Stimulated activated CD4-positive, alpha-beta T cell treated with anti-CD3 and anti-CD28 coated beads, Interleukin-1b, Interleukin-23, amount 100 ng/mL, for 24 hours (primary cell): ENCODE measurements around the gene CLSTN2.

Source experiments
- DNase-seq, 4 experiments: peaks; one replicate each; pipeline ENCODE4 v3.0.0-alpha.2; 2020; ENCODE audit warnings: low read depth in 4 of 4, low spot score in 1 of 4

Gene CLSTN2

DNA sequence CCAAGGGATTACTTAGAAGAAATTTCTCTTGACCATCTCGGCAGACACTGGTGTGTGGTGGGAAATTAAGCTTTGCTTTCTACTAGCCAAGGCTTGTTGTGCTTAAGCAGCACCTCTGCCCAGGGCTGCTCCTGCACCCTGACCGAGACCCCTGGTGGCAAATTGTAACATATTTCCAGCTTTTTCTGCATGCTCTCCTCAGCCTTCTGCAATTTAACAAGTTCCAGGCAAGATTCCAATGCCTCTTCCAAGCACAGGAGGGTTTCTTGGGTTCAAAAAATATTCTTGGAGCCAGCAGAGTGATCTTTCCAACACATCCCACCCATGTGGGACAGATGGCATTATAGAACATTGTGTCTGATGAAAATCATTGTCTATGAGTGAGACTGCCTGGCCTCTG lies 210.5 kb downstream of the CLSTN2 start:
- no peak for DNase-seq

DNA sequence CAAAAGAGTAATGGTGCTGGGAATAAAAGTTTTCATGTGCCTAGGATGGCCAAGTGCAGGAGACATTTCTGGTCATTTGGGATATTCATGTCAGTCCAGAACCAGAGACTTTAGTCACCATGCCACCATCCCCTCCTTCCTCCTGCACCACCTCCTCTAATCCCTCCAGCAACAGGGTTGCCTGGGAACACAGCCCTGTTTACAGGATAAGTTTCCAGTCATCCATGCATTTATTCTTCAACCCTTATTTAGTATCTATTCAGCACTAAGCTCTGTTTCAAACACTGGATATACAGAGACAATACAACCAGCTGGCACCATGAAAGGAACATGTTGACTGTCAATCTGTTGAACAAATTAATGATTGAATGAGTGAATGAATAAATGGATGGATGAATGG lies 211.7 kb downstream of the CLSTN2 start:
- no peak for DNase-seq

DNA sequence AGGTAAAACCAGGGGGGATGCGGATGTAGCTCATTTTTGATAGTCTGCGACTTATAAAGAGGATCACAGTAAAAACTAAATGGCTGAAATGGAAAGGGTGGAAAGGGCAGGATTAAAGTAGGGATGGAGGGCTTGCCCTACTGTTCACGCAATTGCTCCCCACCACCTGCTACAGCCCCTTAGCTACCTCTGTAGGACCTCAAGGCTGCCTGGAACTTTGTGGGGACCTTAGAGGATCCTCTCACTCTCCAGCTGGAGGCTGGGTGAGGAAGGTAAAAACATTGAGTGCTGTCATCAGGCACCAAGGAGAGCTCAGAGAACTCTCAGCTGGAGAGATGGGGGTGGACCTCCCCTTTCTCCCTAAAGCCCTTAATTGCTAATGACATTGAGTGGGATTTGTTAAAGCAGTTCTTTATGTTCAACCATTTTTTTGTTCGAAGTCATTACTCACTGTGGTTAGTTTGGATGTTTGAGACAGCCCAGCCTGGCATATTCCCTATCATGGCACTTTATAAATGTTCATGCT lies 213.0 kb downstream of the CLSTN2 start:
- no peak for DNase-seq

DNA sequence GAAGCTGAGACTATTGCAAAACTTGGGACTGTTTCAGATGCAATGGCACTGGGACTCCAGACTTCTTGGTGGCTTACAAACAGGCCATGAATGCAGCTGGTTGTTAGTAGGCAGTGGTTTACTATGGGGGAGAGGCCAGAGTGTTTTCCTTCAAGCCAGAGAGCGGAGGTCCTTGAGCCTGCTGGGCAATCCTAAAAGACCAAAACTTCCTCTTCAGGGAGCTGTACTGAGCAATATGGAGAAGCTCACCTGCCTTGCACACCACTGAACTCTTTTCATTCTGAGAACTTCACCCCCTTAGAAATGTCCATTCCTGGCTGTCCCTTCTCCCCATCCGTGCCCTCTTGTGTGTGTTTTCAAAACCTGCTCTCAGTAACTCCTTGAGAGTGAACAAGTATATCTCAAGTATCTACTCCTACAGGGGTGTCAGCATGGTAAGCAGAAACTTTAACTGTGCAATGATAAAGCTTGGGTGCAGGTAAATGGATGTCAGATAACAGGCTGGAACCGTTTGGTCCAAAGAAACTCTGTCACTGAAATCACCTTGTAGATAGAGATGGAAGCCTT lies 213.9 kb downstream of the CLSTN2 start:
- DNase-seq = no peak

DNA sequence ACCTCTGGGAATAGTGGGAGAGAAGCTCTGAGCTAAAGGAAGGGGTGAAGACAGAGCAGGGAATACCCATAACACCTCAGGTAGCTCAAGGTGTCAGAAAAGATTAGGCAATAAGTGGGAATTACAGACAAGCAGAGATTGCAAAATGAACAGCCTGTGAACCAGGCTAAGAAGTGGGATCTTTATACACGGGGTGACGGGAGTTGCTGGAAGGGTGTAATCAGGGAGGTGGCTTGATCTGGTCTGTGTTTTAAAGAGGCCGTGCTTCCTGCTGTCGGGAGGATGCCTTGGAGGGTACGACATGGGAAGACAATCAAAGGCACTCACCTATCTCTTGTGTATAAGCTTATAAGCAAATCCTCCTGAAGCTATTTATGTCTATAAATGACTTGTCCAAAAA lies 216.3 kb downstream of the CLSTN2 start:
- no peak for DNase-seq

DNA sequence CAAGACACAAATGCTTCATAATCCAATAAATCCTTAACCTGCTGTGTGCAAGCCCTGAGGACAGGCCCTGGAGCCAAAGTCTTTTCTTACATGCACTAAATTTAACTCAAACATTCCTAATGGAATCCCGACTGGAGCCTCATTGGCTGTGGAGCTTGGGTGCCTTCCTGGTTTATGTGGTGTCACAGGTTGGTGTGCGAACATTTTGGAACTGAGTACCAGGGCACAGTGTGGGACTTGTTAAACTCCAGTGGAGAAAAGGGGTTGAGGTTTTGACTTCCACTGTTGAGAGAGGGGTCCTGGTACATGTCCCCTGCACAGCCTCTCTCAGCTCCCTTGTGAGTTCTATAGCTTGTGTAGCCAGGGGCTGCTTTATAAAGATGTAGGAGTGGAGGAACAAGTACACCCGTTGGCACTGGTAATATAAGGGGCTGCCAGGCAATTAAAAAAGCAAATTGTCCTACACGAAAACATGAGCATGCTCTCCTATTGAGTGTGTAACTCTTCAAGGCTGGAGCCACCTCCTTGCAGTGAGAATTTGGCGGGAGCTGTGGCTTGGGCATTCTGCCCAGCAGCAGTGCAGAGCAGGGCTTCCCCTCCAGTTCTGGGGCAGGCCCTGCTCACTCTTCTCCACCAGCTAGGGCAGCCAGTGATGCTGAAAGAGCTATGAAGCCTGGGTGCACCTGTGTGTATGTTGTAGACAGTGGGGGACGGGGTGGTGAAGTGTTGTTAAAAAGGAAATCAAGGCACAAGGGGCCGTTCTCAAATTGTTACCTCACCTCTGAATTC lies 218.1 kb downstream of the CLSTN2 start:
- no peak for DNase-seq

DNA sequence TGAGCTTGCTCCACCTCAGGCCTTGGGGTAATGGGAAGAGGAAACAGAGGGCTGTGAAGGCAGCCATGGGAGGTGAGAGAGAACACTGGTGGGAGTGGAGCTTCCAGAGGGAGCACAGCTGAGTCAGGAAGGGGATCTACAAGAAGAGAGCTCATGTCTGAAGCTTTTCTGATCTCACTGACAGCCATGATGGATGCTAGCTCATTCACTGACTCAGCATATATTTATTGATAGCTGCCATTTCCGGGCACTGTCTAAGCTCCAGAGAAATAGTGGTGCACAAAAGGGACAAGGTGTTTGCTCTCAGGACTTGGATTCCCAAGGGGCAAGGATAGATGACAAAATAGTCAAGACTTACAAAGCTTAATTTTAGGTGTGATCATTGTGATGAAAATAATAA lies 218.8 kb downstream of the CLSTN2 start:
- DNase-seq = no peak

DNA sequence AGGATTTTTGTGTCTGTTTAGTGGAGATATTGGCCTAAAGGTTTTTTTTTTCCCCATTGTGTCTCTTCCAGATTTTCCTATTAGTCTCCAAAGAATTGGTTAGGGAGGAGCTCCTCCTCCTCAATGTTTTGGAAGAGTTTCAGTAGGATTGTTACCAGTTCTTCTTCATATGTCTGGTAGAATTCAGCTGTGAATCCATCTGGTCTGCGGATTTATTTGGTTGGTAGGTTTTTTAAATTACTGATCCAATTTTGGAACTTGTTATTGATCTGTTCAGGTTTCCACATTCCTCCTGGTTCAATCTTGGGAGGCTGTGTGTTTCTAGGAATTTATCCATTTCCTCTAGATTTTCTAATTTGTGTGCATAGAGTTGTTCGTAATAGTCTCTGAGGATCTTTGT lies 222.2 kb downstream of the CLSTN2 start:
- no peak for DNase-seq

DNA sequence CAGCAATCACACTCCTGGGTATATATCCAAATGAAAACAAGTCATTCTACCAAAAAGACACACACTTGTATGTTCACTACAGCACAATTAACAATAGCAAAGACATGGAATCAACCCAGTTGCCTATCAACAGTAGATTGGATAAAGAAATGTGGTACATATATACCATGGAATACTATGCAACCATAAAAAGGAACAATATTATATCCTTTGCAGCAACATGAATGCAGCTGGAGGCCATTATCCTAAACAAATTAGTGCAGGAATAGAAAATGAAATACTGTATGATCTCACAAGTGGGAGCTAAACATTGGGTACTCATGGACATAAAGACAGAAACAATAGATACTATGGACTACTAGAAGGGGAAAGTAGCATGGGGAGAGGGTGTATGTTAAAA lies 224.7 kb downstream of the CLSTN2 start:
- DNase-seq = no peak

DNA sequence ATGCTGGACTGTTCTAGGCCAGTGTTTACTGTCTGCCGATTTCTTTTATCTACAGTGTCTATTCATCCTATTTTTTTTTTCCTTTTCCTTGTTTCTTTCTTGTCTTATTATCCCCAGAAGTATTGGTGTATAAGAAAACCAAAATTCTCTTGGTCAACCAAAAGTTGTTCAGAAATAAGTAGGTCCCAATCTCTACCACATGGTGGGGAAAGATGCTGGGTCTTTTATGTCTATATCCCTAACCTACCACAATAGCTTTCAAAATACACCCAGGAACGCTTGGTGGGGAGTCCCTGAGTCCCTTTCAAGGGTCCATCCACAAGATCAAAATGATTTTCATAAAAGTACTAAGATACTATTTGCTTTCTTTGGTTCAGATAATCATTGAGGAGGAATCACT lies 225.6 kb downstream of the CLSTN2 start:
- DNase-seq = no peak

DNA sequence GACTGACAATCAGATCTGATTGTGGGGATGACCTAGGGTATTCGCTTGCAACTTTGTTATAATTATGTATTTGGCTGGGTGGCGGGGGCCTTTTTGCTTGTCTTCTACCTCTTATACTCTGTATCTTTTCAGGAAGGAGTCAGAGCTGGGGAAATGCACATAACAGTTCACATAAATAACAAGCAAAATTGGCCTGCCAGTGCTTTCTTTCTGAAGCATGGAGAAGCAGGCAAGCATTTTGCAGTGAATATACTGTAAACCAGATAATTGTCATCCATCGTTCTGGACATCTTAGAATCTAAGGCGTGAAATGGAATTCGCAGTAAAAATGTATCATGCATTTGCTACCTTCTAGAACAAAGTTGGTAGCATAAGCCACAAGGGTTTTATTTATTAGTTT lies 227.6 kb downstream of the CLSTN2 start:
- no peak for DNase-seq

DNA sequence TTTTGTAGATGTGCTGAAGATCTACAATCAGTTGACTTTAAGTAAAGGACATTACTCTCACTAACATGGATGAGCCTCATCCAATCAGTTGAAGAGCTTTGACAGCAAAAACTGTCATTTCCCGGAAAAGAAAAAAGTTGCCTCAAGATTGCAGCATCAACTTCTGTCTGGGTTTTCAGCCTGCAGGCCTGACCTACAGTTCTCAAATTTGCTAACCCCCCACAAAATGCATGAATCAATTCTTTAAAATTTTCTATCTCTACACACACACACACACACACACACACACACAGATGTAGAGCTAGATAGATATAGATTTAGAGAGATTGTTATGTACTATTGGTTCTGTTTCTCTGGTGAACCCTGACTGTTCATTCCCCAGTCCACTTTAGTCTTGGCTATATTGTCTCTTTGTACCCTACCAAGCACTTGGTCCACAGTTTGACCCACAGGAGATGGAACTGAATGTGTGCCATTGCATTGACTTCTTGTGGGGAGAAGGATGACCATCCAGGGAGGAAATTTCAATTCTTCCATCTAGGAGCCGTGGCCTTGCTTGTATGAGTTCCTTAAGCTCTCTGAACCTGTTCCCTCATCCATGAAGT lies 228.3 kb downstream of the CLSTN2 start:
- no peak for DNase-seq

DNA sequence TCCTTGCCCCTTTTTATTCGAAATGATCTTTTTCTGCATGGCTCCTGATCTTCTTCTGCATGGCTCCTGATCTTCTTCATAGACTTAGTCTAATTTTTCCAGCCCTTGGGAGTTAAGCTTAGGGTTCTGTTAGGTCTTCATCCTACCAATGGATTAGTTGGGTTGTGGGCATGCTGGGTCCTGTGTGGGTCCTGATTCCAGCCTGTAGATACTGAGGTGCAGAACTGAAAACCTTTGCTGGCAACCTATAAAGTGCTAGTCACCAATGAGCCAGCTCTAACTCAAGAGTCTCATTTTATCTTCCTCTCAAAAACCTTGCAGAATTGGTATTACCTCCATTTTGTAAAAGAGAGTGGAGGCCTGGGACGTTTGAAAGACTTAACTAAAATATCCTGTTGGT lies 229.2 kb downstream of the CLSTN2 start:
- DNase-seq = no peak

DNA sequence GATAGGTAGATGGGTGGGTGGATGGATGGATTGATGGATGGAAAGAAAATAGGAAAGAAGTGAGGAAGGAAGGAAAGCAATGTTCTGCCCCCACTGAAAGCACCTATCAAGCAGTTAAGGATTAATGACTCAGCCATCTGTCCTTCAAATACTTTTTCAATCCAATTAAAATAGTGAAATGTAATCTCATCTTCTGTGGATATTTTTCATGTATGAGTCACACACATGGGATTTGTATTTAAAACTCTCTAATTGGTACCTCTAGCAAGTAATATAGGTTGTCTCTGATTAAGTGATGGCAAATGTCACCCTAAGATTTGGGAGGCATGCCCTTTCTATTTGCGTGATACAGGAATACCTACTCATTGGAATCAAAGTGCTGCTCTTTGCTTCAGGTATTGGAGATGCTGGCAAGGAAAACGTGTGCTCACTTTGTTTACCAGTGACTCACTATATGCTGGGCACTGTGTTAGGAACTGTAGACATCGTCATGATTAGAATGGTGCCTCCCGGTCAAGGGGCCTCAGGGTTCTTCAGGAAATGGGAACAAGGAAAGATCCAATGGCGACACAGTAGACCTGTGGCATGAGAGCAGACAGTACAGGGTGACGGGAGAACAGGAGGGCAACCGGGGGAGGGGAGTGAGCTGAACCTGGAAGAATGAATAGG lies 230.1 kb downstream of the CLSTN2 start:
- no peak for DNase-seq

DNA sequence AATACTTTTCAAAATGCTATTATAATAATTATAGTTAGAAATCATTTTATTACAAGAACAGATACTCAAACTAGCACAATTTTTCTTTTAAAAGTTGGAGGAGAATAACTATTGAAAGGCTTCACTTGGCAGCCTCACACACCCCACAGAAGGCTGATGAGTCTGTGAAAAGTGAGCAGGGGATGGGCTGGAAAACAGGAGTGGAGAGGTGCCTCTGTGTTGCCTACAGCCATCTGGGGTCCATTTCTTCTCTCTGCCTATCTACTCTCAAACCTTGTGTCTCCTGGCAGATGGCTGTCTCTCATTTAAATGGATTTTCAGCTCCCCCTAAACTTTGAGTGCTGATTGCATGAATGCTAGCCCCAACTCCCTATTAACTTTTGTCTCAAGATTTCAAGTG lies 230.8 kb downstream of the CLSTN2 start:
- DNase-seq = no peak

DNA sequence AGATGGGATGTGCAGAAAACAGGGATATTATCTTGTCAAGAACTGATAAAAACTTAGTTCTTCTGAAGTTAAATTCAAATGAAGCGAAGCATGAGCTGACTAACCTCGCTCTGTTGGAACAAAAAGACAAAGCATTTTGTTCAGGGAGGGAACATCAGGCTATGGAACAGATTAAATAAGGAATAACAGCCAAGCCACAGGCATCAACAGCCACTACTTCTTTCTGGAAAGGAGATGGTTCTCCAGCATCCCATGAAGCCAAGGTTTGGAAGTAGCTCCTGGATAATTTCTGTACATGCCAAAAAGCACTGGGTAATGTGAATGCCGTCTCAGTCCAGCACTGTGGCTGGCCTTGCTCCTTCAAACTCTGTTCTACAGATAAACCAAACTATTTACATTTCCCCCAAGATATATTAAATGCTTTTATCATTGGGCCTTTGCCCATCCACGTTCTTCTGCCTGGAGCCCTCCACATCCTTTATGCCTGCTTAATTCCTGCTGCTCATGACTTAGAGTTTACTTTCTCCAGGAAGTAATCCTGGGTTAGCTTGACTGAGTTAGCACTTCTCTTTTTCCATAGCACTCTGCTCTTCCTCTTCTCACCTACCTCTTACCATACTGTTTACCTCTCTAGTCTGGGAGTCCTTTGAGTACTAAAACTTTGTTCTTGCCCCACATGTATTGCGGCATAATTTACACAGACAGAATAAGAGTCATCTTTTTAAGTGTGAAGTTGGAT lies 232.0 kb downstream of the CLSTN2 start:
- no peak for DNase-seq

DNA sequence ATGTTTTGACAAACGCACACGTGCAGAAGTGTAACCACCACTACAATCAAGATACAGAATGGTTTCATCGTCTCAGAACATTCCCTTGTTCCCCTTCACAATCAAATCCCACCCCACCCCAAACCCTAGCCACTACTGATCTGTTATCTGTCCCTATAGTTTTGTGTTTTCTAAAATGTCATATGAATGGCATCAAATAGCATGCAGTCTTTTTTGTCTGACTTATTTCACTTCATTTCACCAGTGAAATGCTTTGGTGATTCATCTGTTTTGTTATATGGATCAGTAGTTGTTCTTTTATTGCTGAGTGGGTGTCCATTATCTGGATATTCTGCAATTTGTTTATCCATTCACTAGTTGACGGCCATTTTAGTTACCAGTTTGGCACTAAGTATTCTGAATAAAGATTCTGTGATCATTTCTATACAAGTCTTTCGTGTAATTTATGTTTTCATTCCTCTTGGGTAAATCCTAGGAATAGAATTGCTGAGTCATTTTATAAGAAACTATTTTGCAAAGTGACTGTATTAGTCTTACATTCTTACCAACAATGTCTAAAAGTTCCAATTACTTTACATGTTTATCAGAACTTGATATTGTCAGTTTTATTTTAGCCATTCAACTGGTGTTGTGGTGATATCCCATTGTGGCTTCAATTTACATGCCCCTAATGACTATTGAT lies 232.8 kb downstream of the CLSTN2 start:
- no peak for DNase-seq

DNA sequence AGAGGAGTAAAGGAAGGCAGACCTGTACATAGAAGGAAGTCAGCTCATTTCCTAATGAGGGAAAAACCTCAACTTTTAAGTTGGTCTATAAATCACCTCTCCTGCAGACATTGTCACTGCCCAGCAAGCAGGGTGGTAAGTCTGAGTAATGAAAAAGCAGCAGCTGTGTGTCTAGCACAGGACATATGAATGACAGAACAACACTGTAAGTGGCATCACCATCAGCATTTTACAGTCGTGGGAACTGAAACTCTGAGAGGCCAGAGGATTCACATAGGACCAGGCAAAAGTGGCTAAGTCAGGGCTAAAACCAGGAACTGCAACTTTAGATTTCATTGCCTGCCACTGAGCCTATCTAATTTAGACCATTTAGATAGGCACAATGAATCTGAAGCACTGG lies 235.6 kb downstream of the CLSTN2 start:
- DNase-seq = no peak

DNA sequence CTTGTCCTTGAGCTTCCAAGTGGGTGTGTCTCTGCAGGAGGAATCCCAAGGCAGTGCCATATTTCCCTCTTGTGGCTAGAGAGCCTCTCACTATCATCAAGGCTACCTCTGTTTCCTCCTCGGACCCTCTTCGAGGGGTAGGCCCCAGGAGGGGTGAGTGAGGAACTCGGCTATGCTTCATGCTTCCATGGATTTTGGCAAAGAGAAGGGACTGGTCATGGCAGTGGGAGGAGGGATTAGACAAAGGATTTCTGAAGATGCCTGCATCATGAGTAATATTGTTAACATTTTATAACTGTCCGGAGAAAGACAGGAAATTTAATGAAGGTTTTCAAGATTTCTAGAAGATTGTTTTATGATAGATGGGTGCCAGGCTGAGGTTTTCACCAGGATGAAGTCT lies 241.5 kb downstream of the CLSTN2 start:
- no peak for DNase-seq

DNA sequence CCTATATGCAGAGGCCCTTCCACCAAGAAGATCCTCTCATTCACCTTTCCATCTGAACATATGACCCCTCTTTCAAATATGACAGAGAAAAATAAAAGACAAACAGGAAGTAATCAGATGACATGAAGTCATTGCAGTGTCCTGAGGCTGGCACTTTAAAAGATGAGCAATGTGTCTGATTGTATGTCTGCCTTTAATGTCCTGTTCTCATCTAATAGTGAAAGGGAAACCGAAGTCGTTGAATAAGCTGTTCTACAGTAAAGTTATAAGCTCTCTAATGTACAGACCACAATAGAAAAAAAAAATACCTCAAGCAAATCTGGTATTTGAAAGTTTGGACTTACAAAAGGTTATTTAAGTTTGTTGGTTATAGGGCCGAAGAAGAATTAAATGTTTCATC lies 243.0 kb downstream of the CLSTN2 start:
- DNase-seq = no peak

DNA sequence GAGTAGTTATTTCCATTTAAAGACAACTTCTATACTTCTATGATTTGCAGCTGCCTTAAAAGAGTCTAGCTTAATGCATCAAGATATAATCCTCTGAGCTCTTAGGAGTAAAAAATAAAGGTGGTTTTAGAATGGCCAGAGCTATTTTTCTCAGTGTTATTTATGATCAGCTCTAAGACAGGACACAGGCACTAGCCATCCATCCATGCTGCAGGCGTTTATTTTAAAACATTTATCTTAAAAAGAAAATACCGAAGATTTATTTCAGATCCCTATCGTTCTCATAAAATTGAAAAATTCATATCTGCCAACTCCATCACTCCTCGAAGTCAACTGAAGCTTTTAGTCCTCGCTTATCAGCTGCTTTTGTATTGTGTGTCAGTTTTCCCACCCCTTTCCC lies 243.5 kb downstream of the CLSTN2 start:
- no peak for DNase-seq
